Mammary epithelial cell (primary cell): ENCODE data around the gene ANKRD29.

Experiments used
- CTCF ChIP-seq, 2 donors: IDR thresholded peaks in 1 of 2; conservative IDR thresholded peaks in 1 of 2; 2 replicates each; pipeline ENCODE4 v1.5.1; 2011 to 2012; ENCODE audit warnings: inconsistent platforms in 2 of 2, low read length in 2 of 2, mild to moderate bottlenecking in 2 of 2, control low read depth in 1 of 2, low read depth in 1 of 2; ENCODE audit not compliant: insufficient read depth in 1 of 2; ENCODE audit errors: extremely low read depth in 1 of 2
- EZH2 ChIP-seq: IDR thresholded peaks from 2 replicates; pipeline ENCODE4 v1.6.1; 2012; ENCODE audit warnings: low read length, inconsistent platforms, borderline replicate concordance

DNA sequence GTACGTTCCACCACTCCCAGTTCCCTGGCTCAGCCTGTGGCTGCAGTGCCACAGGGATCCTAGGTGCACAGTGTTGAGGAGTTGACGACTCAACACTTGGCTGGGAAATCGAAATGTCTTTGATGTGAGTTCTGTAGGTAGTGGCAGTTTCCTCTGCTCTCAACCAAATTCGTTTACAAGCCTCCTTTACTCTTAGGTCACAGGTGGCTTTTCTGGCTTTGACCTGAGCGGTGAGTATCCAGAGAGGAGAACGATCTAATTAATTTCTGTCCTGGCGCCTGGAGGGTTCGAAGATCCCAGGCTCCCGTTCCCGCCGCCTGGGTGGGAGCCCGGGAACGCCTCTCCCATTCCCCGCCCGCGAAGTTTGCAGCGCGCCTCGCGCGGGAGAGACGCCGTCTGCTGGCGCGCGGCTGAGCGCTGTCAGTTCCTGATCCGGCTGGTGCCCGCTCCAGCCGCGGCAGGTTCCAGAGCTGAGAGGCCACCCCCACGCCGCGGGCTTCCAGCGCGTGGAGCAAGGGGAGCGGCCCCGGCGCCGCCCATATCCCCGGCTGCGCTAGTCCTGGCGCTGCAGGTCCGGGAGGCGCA, 26.4 kb upstream of the ANKRD29 start, which contains the start of gene LAMA3:
- TF ChIP-seq CTCF (conservative IDR thresholded peaks at IDR 0.05 in 1 of 2, IDR thresholded peaks at IDR 0.05 in 1 of 2; ENCODE audit: extremely low read depth in 1 of 2, insufficient read depth in 1 of 2, low read depth in 1 of 2, low read length in 2 of 2) (peak in 1 of 2 donors; percentile 50), EZH2 (no peak)
